Gastrocnemius medialis (tissue), 4 donors: ENCODE results near the gene TSPAN10.

Experiments used
- CTCF ChIP-seq, 5 experiments: fragments of 450-650 bp in 3 of 5; fragments of 200-600 bp in 2 of 5; sonication (generic) in 2 of 5; IDR thresholded peaks in 4 of 5; conservative IDR thresholded peaks in 1 of 5; 1 replicate in 4 of 5; 2 replicates in 1 of 5; pipeline ENCODE4 v1.5.1; 2016 to 2019; ENCODE audit warnings: antibody characterized with exemption in 5 of 5, mild to moderate bottlenecking in 3 of 5, moderate library complexity in 3 of 5
- POLR2A ChIP-seq, 2 donors: fragments of 450-650 bp; IDR thresholded peaks; one replicate each; pipeline ENCODE4 v1.6.1; 2017; ENCODE audit warnings: antibody characterized with exemption in 2 of 2, mild to moderate bottlenecking in 2 of 2, moderate library complexity in 2 of 2

GRCh38 chr17:81651692-81652091 lies 14.7 kb downstream of the TSPAN10 start:
- no peak for TF ChIP-seq CTCF (IDR thresholded peaks at IDR 0.05 in 4 of 5, conservative IDR thresholded peaks at IDR 0.05 in 1 of 5)
- TF ChIP-seq POLR2A (IDR thresholded peaks at IDR 0.05): no peak
